ENCODE results near the gene DTNBP1. TPM values are rescaled to one million over a fixed set of nuclear protein-coding genes. Genes with fewer than 3 reads are reported as not detected.
A peak's percentile ranks its signal among the peaks of the same experiment; 100 is the strongest.

DTNBP1 gene
- total and polyA plus RNA-seq, 4 experiments from 2014 or later: 24.1 to 34.8 (median 29.2) TPM

- no peak overlapping the region for H3K4me3 ChIP-seq (ENCODE audit: low read length in 2 of 2)
- CTCF ChIA-PET (ENCODE audit: partially characterized antibody): no interaction called here
- no peak overlapping the region for H3K4me3 Mint-ChIP-seq
These were observed 151.3 kb downstream of the DTNBP1 start for GRCh38 chr6:15511248-15512125.

GRCh38 chr6:15510536-15511247 lies 152.1 kb downstream of the DTNBP1 start:
- CTCF ChIA-PET (ENCODE audit: partially characterized antibody): no interaction called here
- Histone ChIP-seq H3K36me3 (ENCODE audit: insufficient read depth, low read length) (peaks cover 70% of the 10 kb centered on the region), H3K9me3 (ENCODE audit: control insufficient read depth in 1 of 2, low read length in 2 of 2) (no peaks in the 10 kb centered on the region), H3K27ac (ENCODE audit: low read depth, low read length) (no peak overlapping the region), H3K27me3 (ENCODE audit: insufficient read depth, low read length) (no peaks in the 10 kb centered on the region), H3K4me1 (ENCODE audit: insufficient read depth, low read length) (no peaks in the 10 kb centered on the region), H3K4me3 (ENCODE audit: low read length in 2 of 2) (no peak overlapping the region)
- H3K27me3 Mint-ChIP-seq: no peaks in the 10 kb centered on the region
- no peak for DNase-seq
- POLR2A ChIA-PET (ENCODE audit: partially characterized antibody): no interaction called here
- no peak overlapping the region for H3K4me3 Mint-ChIP-seq
- H3K36me3 Mint-ChIP-seq: peaks cover 43 to 77% of the 10 kb centered on the region in 2 donors
- intact Hi-C loops (cut with micrococcal nuclease): no loop called here
- H3K9me3 Mint-ChIP-seq: peaks cover 0 to 2% (median 0%) of the 10 kb centered on the region in 8 donors
- peak overlapping the region in 5 of 7 donors; percentile 13 to 62 (median 37) for H3K27ac Mint-ChIP-seq
- peaks cover 0 to 4% (median 1%) of the 10 kb centered on the region in 4 donors for H3K4me1 Mint-ChIP-seq

More at GRCh38 chr6:15511248-15512125, 151.3 kb downstream of the DTNBP1 start:
- intact Hi-C loops (cut with micrococcal nuclease): no loop called here
- peaks cover 0 to 2% (median 0%) of the 10 kb centered on the region in 8 donors for H3K9me3 Mint-ChIP-seq
- Histone ChIP-seq H3K27ac (ENCODE audit: low read depth, low read length) (no peak overlapping the region), H3K9me3 (ENCODE audit: control insufficient read depth in 1 of 2, low read length in 2 of 2) (no peaks in the 10 kb centered on the region), H3K36me3 (ENCODE audit: insufficient read depth, low read length) (peaks cover 68% of the 10 kb centered on the region), H3K27me3 (ENCODE audit: insufficient read depth, low read length) (no peaks in the 10 kb centered on the region), H3K4me1 (ENCODE audit: insufficient read depth, low read length) (no peaks in the 10 kb centered on the region)
- peaks cover 0 to 4% (median 1%) of the 10 kb centered on the region in 4 donors for H3K4me1 Mint-ChIP-seq
- H3K27ac Mint-ChIP-seq: peak overlapping the region in 4 of 7 donors; percentile 37 to 62 (median 51)
- peaks cover 45 to 78% of the 10 kb centered on the region in 2 donors for H3K36me3 Mint-ChIP-seq
- no peaks in the 10 kb centered on the region for H3K27me3 Mint-ChIP-seq
- POLR2A ChIA-PET (ENCODE audit: partially characterized antibody): no interaction called here
- DNase-seq: no peak

GRCh38 chr6:15510121-15510520 lies 152.7 kb downstream of the DTNBP1 start:
- Mint-ChIP-seq H3K36me3 (peaks cover 46 to 79% of the 10 kb centered on the region in 2 donors), H3K4me1 (peaks cover 0 to 4% (median 1%) of the 10 kb centered on the region in 4 donors), H3K4me3 (no peak overlapping the region), H3K9me3 (peaks cover 0 to 3% (median 0%) of the 10 kb centered on the region in 8 donors), H3K27me3 (no peaks in the 10 kb centered on the region), H3K27ac (peak overlapping the region in 2 of 7 donors; percentile 13 to 57)
- Histone ChIP-seq H3K4me3 (ENCODE audit: low read length in 2 of 2) (no peak overlapping the region), H3K36me3 (ENCODE audit: insufficient read depth, low read length) (peaks cover 75% of the 10 kb centered on the region), H3K9me3 (ENCODE audit: control insufficient read depth in 1 of 2, low read length in 2 of 2) (no peaks in the 10 kb centered on the region), H3K27ac (ENCODE audit: low read depth, low read length) (no peak overlapping the region), H3K27me3 (ENCODE audit: insufficient read depth, low read length) (no peaks in the 10 kb centered on the region), H3K4me1 (ENCODE audit: insufficient read depth, low read length) (no peaks in the 10 kb centered on the region)
- no peak for DNase-seq
- intact Hi-C loops (cut with micrococcal nuclease): no loop called here
- POLR2A ChIA-PET (ENCODE audit: partially characterized antibody): no interaction called here
- CTCF ChIA-PET (ENCODE audit: partially characterized antibody): no interaction called here

GRCh38 chr6:15509335-15509933 lies 153.4 kb downstream of the DTNBP1 start:
- POLR2A ChIA-PET (ENCODE audit: partially characterized antibody): no interaction called here
- no peaks in the 10 kb centered on the region for H3K27me3 Mint-ChIP-seq
- Histone ChIP-seq H3K4me1 (ENCODE audit: insufficient read depth, low read length) (no peaks in the 10 kb centered on the region), H3K36me3 (ENCODE audit: insufficient read depth, low read length) (peaks cover 82% of the 10 kb centered on the region), H3K27me3 (ENCODE audit: insufficient read depth, low read length) (no peaks in the 10 kb centered on the region), H3K4me3 (ENCODE audit: low read length in 2 of 2) (no peak overlapping the region), H3K27ac (ENCODE audit: low read depth, low read length) (no peak overlapping the region), H3K9me3 (ENCODE audit: control insufficient read depth in 1 of 2, low read length in 2 of 2) (no peaks in the 10 kb centered on the region)
- H3K4me3 Mint-ChIP-seq: no peak overlapping the region
- CTCF ChIA-PET (ENCODE audit: partially characterized antibody): no interaction called here
- peaks cover 44 to 78% of the 10 kb centered on the region in 2 donors for H3K36me3 Mint-ChIP-seq
- peak overlapping the region in 3 of 7 donors; percentile 22 to 69 (median 57) for H3K27ac Mint-ChIP-seq
- peaks cover 0 to 3% (median 0%) of the 10 kb centered on the region in 8 donors for H3K9me3 Mint-ChIP-seq
- no peak for DNase-seq
- H3K4me1 Mint-ChIP-seq: peaks cover 0 to 4% (median 1%) of the 10 kb centered on the region in 4 donors
- intact Hi-C loops (cut with micrococcal nuclease): no loop called here

- ChIA-PET CTCF (ENCODE audit: partially characterized antibody) (no interaction called here), POLR2A (ENCODE audit: partially characterized antibody) (no interaction called here)
- peaks cover 0 to 3% (median 0%) of the 10 kb centered on the region in 8 donors for H3K9me3 Mint-ChIP-seq
- no peaks in the 10 kb centered on the region for H3K4me1 ChIP-seq (ENCODE audit: insufficient read depth, low read length)
- H3K4me3 Mint-ChIP-seq: no peak overlapping the region
- peaks cover 0 to 4% (median 2%) of the 10 kb centered on the region in 4 donors for H3K4me1 Mint-ChIP-seq
- peaks cover 46 to 78% of the 10 kb centered on the region in 2 donors for H3K36me3 Mint-ChIP-seq
- H3K27ac Mint-ChIP-seq: peak overlapping the region in 2 of 7 donors; percentile 46 to 75
- no peaks in the 10 kb centered on the region for H3K27me3 Mint-ChIP-seq
- no peak overlapping the region for H3K27ac ChIP-seq (ENCODE audit: low read depth, low read length)
- intact Hi-C loops (cut with micrococcal nuclease): no loop called here
- no peak for DNase-seq
- H3K4me3 ChIP-seq (ENCODE audit: low read length in 2 of 2): no peak overlapping the region
- H3K9me3 ChIP-seq (ENCODE audit: control insufficient read depth in 1 of 2, low read length in 2 of 2): no peaks in the 10 kb centered on the region
- H3K36me3 ChIP-seq (ENCODE audit: insufficient read depth, low read length): peaks cover 82% of the 10 kb centered on the region
- no peaks in the 10 kb centered on the region for H3K27me3 ChIP-seq (ENCODE audit: insufficient read depth, low read length)
These were observed 153.9 kb downstream of the DTNBP1 start for GRCh38 chr6:15508931-15509330.

GRCh38 chr6:15508441-15508871 lies 154.4 kb downstream of the DTNBP1 start:
- H3K9me3 ChIP-seq (ENCODE audit: control insufficient read depth in 1 of 2, low read length in 2 of 2): no peaks in the 10 kb centered on the region
- no peak overlapping the region for H3K27ac ChIP-seq (ENCODE audit: low read depth, low read length)
- Mint-ChIP-seq H3K36me3 (peaks cover 43 to 79% of the 10 kb centered on the region in 2 donors), H3K4me3 (no peak overlapping the region), H3K27me3 (no peaks in the 10 kb centered on the region), H3K4me1 (peaks cover 0 to 4% (median 2%) of the 10 kb centered on the region in 4 donors), H3K27ac (peak overlapping the region in 5 of 7 donors; percentile 22 to 75 (median 69)), H3K9me3 (peaks cover 0 to 3% (median 0%) of the 10 kb centered on the region in 8 donors)
- H3K4me1 ChIP-seq (ENCODE audit: insufficient read depth, low read length): no peaks in the 10 kb centered on the region
- intact Hi-C loops (cut with micrococcal nuclease): no loop called here
- H3K4me3 ChIP-seq (ENCODE audit: low read length in 2 of 2): no peak overlapping the region
- ChIA-PET CTCF (ENCODE audit: partially characterized antibody) (no interaction called here), POLR2A (ENCODE audit: partially characterized antibody) (no interaction called here)
- peaks cover 84% of the 10 kb centered on the region for H3K36me3 ChIP-seq (ENCODE audit: insufficient read depth, low read length)
- H3K27me3 ChIP-seq (ENCODE audit: insufficient read depth, low read length): no peaks in the 10 kb centered on the region
- no peak for DNase-seq

- H3K27me3 Mint-ChIP-seq: no peaks in the 10 kb centered on the region
- H3K4me1 Mint-ChIP-seq: peaks cover 0 to 4% (median 3%) of the 10 kb centered on the region in 4 donors
- CTCF ChIA-PET (ENCODE audit: partially characterized antibody): no interaction called here
- Histone ChIP-seq H3K27ac (ENCODE audit: low read depth, low read length) (no peak overlapping the region), H3K36me3 (ENCODE audit: insufficient read depth, low read length) (peaks cover 84% of the 10 kb centered on the region), H3K4me1 (ENCODE audit: insufficient read depth, low read length) (no peaks in the 10 kb centered on the region), H3K4me3 (ENCODE audit: low read length in 2 of 2) (no peak overlapping the region), H3K9me3 (ENCODE audit: control insufficient read depth in 1 of 2, low read length in 2 of 2) (no peaks in the 10 kb centered on the region), H3K27me3 (ENCODE audit: insufficient read depth, low read length) (no peaks in the 10 kb centered on the region)
- no peak overlapping the region for H3K4me3 Mint-ChIP-seq
- POLR2A ChIA-PET (ENCODE audit: partially characterized antibody): no interaction called here
- peaks cover 43 to 85% of the 10 kb centered on the region in 2 donors for H3K36me3 Mint-ChIP-seq
- peaks cover 0 to 1% (median 0%) of the 10 kb centered on the region in 8 donors for H3K9me3 Mint-ChIP-seq
- DNase-seq: no peak
- intact Hi-C loops (cut with micrococcal nuclease): no loop called here
- peak overlapping the region in 2 of 7 donors; percentile 3 to 37 for H3K27ac Mint-ChIP-seq
These were observed 155.1 kb downstream of the DTNBP1 start for GRCh38 chr6:15507746-15508145.
